Gastroesophageal sphincter (tissue), 4 donors: ENCODE measurements around the gene PPARGC1A. TPM values are rescaled to one million over a fixed set of nuclear protein-coding genes. Genes with fewer than 3 reads are reported as not detected.

Experiments
- ATAC-seq: fragments of 150-250 bp; one replicate; pipeline ENCODE4 v1.9.1; 2016; ENCODE audit warnings: mild to moderate bottlenecking, moderate library complexity
- H3K27ac ChIP-seq, 4 donors: fragments of 200-600 bp; sonication (generic) in 3 of 4; 1 replicate in 3 of 4; 2 replicates in 1 of 4; pipeline ENCODE4 v1.5.1; 2016 to 2019
- H3K27me3 ChIP-seq: fragments of 200-600 bp; sonication (generic); one replicate; pipeline ENCODE4 v1.5.1; 2019
- H3K36me3 ChIP-seq, 2 donors: fragments of 200-600 bp; sonication (generic); one replicate each; pipeline ENCODE4 v1.5.1; 2019; ENCODE audit warnings: control low read depth in 1 of 2
- H3K4me1 ChIP-seq, 3 donors: fragments of 200-600 bp; sonication (generic); 1 replicate in 2 of 3; 2 replicates in 1 of 3; pipeline ENCODE4 v1.5.1; 2016 to 2019; ENCODE audit warnings: control low read depth in 2 of 3
- H3K4me3 ChIP-seq, 2 donors: fragments of 200-600 bp; sonication (generic); one replicate each; pipeline ENCODE4 v1.5.1; 2019; ENCODE audit warnings: mild to moderate bottlenecking in 1 of 2, moderate library complexity in 1 of 2
- H3K9me3 ChIP-seq, 3 donors: fragments of 200-600 bp; sonication (generic); one replicate each; pipeline ENCODE4 v1.5.1; 2017 to 2019; ENCODE audit warnings: control low read depth in 2 of 3
- EP300 ChIP-seq: sonication (generic); formaldehyde crosslinking; IDR thresholded peaks from one replicate; pipeline ENCODE4 v1.6.1; 2017; ENCODE audit warnings: antibody characterized with exemption, mild to moderate bottlenecking
- POLR2A ChIP-seq, 2 donors: fragments of 450-650 bp; IDR thresholded peaks; one replicate each; pipeline ENCODE4 v1.6.1; 2017; ENCODE audit warnings: antibody characterized with exemption in 2 of 2, mild to moderate bottlenecking in 2 of 2, moderate library complexity in 1 of 2
- POLR2AphosphoS5 ChIP-seq: sonication (generic); formaldehyde crosslinking; IDR thresholded peaks from one replicate; pipeline ENCODE4 v1.6.1; 2017; ENCODE audit warnings: antibody characterized with exemption
- WGBS, 2 donors: methylation state at CpG; one replicate each; pipeline ENCODE4 v1.1.5; 2018; ENCODE audit warnings: low coverage in 1 of 2; 5-methylcytosine and 5-hydroxymethylcytosine counted together
- total RNA-seq, 4 donors: library from RNA; depleted of rRNA; stranded (reverse); fragments of >200 nt; gene quantifications; one replicate each; pipeline ENCODE4 v1.1.0, GENCODE V29; 2016
- TF ChIP-seq, protein P1 (sequence below), 4 experiments: fragments of 200-600 bp in 2 of 4; fragments of 450-650 bp in 2 of 4; sonication (generic) in 1 of 4; IDR thresholded peaks; one replicate each; pipeline ENCODE4 v1.5.1; 2017 to 2019; ENCODE audit warnings: antibody characterized with exemption in 4 of 4, mild to moderate bottlenecking in 2 of 4, moderate library complexity in 2 of 4

The PPARGC1A gene
- total RNA-seq, 4 donors from 2014 or later = 5.8 to 43.7 (median 18.3) TPM

DNA sequence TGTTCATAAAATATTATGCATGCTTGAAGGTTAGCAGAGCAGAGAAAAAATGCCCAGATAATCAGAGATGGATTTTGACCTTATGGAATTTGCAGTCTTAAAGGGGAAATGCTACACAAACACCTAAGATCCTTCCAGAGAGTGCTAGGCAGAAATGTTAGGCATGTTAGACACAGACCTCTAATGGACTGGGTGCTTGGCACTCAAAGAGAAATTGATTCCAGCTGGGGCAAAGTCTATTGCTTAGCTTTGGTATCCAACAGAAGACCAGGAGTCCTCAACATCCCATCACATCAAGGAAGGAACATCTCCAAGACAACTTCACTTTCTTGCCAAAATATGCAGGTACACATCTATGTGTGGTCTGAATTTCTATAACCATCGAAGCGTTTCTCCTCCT is 32.2 kb upstream of the PPARGC1A start:
- H3K36me3 ChIP-seq = no peaks in the 10 kb centered on the region
- H3K27ac ChIP-seq = no peak overlapping the region
- H3K4me1 ChIP-seq = no peaks in the 10 kb centered on the region
- WGBS, 2 donors = 100% methylated on average over 2 of the region's 2 CpGs; no CpG with 5 or more reads in 1 of the 2 donors
- no peak for ATAC-seq
- TF ChIP-seq, protein P1, sequence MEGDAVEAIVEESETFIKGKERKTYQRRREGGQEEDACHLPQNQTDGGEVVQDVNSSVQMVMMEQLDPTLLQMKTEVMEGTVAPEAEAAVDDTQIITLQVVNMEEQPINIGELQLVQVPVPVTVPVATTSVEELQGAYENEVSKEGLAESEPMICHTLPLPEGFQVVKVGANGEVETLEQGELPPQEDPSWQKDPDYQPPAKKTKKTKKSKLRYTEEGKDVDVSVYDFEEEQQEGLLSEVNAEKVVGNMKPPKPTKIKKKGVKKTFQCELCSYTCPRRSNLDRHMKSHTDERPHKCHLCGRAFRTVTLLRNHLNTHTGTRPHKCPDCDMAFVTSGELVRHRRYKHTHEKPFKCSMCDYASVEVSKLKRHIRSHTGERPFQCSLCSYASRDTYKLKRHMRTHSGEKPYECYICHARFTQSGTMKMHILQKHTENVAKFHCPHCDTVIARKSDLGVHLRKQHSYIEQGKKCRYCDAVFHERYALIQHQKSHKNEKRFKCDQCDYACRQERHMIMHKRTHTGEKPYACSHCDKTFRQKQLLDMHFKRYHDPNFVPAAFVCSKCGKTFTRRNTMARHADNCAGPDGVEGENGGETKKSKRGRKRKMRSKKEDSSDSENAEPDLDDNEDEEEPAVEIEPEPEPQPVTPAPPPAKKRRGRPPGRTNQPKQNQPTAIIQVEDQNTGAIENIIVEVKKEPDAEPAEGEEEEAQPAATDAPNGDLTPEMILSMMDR (IDR thresholded peaks at IDR 0.05) = no peak
- no peak for TF ChIP-seq POLR2A (IDR thresholded peaks at IDR 0.05)
- no peak for TF ChIP-seq EP300
- no peak for TF ChIP-seq POLR2AphosphoS5
- H3K4me3 ChIP-seq = no peak overlapping the region
- H3K27me3 ChIP-seq = no peaks in the 10 kb centered on the region
- no peaks in the 10 kb centered on the region for H3K9me3 ChIP-seq

DNA sequence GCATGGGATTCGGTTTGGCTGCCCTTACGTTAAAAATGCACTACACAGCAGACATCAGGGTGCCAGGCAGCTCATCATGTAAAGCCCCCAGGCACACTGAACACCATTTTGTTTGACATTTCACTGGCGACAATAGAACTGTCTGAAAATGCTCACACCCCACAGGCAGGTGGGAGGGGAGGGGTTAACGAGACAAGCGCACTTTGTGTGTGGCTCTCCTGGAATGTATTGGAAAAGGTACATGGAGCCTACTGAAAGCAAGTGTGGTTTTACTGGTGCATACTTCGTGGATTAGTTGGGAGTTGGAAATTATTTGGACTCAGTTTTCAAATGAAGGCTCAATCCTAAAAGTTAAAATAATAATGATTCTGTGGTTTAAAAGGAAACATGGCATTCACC is 31.6 kb upstream of the PPARGC1A start:
- no peaks in the 10 kb centered on the region for H3K36me3 ChIP-seq
- no peak overlapping the region for H3K4me3 ChIP-seq
- no peak for ATAC-seq
- H3K27ac ChIP-seq = no peak overlapping the region
- no peaks in the 10 kb centered on the region for H3K9me3 ChIP-seq
- H3K4me1 ChIP-seq = no peaks in the 10 kb centered on the region
- TF ChIP-seq, protein P1 (IDR thresholded peaks at IDR 0.05) = no peak
- TF ChIP-seq POLR2A (IDR thresholded peaks at IDR 0.05) (no peak), EP300 (no peak), POLR2AphosphoS5 (no peak)
- 92 to 94% methylated on average over 4 to 5 of the region's 6 CpGs for WGBS, 2 donors
- H3K27me3 ChIP-seq = no peaks in the 10 kb centered on the region

DNA sequence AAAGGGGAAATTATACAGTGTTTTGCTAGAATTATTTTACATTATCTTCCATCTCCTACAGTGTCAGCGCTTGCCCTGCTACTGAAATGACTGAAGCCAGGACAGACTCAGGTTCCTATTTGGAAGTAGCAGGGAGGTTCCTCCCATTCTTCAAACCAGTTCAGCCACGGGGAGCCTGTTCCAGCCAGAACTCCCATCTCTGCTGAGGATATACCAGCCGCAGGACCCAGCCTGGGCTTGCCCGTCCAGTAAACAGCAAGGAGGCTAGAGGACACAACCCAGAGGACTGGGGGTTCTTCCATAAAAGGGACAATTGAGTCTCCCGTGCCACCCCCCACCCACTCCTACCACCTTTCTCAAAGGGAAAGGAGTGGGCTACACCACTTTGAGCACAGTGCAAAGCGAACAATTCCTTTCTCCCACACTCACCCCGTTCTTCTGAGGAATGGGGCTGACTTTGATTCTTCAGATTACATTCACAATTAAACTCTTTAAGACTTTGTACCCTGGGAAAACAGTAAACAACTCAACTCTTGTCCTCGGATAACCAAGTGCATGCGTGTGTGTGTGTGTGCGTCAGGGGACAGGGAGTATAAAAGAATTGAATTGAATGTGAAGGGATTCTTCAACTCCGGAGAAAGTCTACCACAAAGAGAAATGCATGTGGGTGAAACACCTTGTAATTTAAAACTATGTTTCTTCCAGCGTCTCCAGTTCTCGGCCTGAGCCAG is 31.0 kb upstream of the PPARGC1A start:
- TF ChIP-seq POLR2AphosphoS5 (no peak), EP300 (no peak), POLR2A (IDR thresholded peaks at IDR 0.05) (no peak)
- TF ChIP-seq, protein P1 (IDR thresholded peaks at IDR 0.05) = no peak
- Histone ChIP-seq H3K36me3 (no peaks in the 10 kb centered on the region), H3K9me3 (no peaks in the 10 kb centered on the region), H3K4me1 (no peaks in the 10 kb centered on the region), H3K27me3 (no peaks in the 10 kb centered on the region), H3K4me3 (no peak overlapping the region), H3K27ac (no peak overlapping the region)
- 79% methylated on average over 6 to 12 of the region's 13 CpGs for WGBS, 2 donors
- ATAC-seq = no peak

DNA sequence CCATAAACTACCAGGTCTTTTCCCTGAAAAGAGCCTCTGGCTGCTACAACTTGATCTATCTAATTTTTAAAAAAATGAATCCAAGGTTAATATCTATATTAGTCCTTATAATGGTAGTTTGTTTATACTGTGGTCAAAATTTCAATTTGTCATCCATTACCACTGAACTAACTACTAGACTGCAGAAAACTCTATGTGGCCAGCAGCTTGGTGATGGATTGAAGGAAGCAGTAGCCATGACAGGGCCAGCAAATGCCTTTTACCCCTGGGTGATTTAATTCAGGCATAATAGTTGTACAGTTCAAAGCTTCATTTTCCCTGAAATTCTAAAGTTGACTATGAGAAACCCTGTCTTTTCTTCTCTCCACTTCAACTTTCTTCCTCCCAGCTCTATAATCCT is 30.4 kb upstream of the PPARGC1A start:
- ATAC-seq = no peak
- Histone ChIP-seq H3K4me1 (no peaks in the 10 kb centered on the region), H3K27ac (no peak overlapping the region), H3K27me3 (no peaks in the 10 kb centered on the region), H3K9me3 (no peaks in the 10 kb centered on the region), H3K36me3 (no peaks in the 10 kb centered on the region), H3K4me3 (no peak overlapping the region)
- no peak for TF ChIP-seq EP300
- TF ChIP-seq POLR2A (IDR thresholded peaks at IDR 0.05) = no peak
- TF ChIP-seq, protein P1 (IDR thresholded peaks at IDR 0.05) = no peak
- TF ChIP-seq POLR2AphosphoS5 = no peak

DNA sequence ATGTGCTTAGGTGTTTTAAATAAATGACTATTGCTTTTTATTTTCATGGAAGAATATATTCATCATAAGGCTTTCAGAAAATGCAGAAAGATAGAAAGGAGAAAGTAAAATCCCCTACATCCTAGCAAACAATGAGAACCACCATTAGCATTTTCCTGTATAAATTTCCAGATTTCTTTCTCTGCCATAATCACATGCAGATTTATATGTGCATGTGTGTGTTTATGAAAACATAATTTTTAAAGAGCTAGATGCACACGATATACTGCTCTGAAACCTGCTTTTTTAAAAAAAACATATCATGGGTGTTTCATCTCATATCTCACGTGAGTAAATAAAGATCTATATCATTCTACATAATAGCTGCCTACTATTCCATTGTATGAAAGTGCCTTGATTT is 26.4 kb upstream of the PPARGC1A start:
- Histone ChIP-seq H3K27ac (no peak overlapping the region), H3K4me3 (no peak overlapping the region), H3K4me1 (no peaks in the 10 kb centered on the region), H3K27me3 (no peaks in the 10 kb centered on the region), H3K9me3 (no peaks in the 10 kb centered on the region), H3K36me3 (no peaks in the 10 kb centered on the region)
- no peak for ATAC-seq
- 76 to 92% methylated on average over 2 of the region's 2 CpGs for WGBS, 2 donors
- TF ChIP-seq POLR2A (IDR thresholded peaks at IDR 0.05) (no peak), EP300 (no peak)
